Thyroid gland (tissue), 4 donors: ENCODE results near the gene SYCE3. TPM values are rescaled to one million over a fixed set of nuclear protein-coding genes. Genes with fewer than 3 reads are reported as not detected.

Source experiments
- DNase-seq, 2 donors: peaks; one replicate each; pipeline ENCODE4 v3.0.0-alpha.2; 2019
- H3K27ac ChIP-seq, 3 donors: fragments of 200-600 bp; sonication (generic); 1 replicate in 2 of 3; 2 replicates in 1 of 3; pipeline ENCODE4 v1.5.1; 2016 to 2019; ENCODE audit warnings: mild to moderate bottlenecking in 1 of 3, moderate library complexity in 1 of 3
- H3K27me3 ChIP-seq: fragments of 200-600 bp; sonication (generic); one replicate; pipeline ENCODE4 v1.5.1; 2019
- H3K36me3 ChIP-seq, 2 donors: fragments of 200-600 bp; sonication (generic); one replicate each; pipeline ENCODE4 v1.5.1; 2016 to 2019
- H3K4me1 ChIP-seq, 2 donors: fragments of 200-600 bp; sonication (generic); one replicate each; pipeline ENCODE4 v1.5.1; 2017 to 2019
- H3K4me3 ChIP-seq, 3 donors: fragments of 200-600 bp; sonication (generic); replicated peaks in 1 of 3; 1 replicate in 2 of 3; 2 replicates in 1 of 3; pipeline ENCODE4 v1.5.1; 2016; ENCODE audit warnings: mild to moderate bottlenecking in 1 of 3
- H3K9me3 ChIP-seq: fragments of 200-600 bp; sonication (generic); one replicate; pipeline ENCODE4 v1.5.1; 2017
- POLR2A ChIP-seq, 2 donors: fragments of 450-650 bp; IDR thresholded peaks; one replicate each; pipeline ENCODE4 v1.6.1; 2017; ENCODE audit warnings: antibody characterized with exemption in 2 of 2, mild to moderate bottlenecking in 2 of 2, moderate library complexity in 1 of 2
- WGBS, 2 donors: methylation state at CpG; one replicate each; pipeline ENCODE4 v1.1.5; 2017; 5-methylcytosine and 5-hydroxymethylcytosine counted together
- intact Hi-C: fragments of 100-400 bp; cut with DNase I; formaldehyde crosslinking; loops from one replicate; pipeline ENCODE4 v1.15.1; 2023
- total RNA-seq, 4 donors: library from RNA; depleted of rRNA; stranded (reverse); fragments of >200 nt; gene quantifications; one replicate each; pipeline ENCODE4 v1.2.3, GENCODE V29; 2016
- TF ChIP-seq, protein P1 (sequence below), 6 experiments: fragments of 200-600 bp in 3 of 6; fragments of 450-650 bp in 3 of 6; sonication (generic) in 3 of 6; IDR thresholded peaks; one replicate each; pipeline ENCODE4 v1.5.1; 2016 to 2019; ENCODE audit warnings: antibody characterized with exemption in 6 of 6, mild to moderate bottlenecking in 2 of 6, inconsistent platforms in 1 of 6, moderate library complexity in 1 of 6

Gene SYCE3
- total RNA-seq, 4 donors from 2014 or later: 3.5 to 6.0 (median 4.3) TPM; not detected in 1

DNA sequence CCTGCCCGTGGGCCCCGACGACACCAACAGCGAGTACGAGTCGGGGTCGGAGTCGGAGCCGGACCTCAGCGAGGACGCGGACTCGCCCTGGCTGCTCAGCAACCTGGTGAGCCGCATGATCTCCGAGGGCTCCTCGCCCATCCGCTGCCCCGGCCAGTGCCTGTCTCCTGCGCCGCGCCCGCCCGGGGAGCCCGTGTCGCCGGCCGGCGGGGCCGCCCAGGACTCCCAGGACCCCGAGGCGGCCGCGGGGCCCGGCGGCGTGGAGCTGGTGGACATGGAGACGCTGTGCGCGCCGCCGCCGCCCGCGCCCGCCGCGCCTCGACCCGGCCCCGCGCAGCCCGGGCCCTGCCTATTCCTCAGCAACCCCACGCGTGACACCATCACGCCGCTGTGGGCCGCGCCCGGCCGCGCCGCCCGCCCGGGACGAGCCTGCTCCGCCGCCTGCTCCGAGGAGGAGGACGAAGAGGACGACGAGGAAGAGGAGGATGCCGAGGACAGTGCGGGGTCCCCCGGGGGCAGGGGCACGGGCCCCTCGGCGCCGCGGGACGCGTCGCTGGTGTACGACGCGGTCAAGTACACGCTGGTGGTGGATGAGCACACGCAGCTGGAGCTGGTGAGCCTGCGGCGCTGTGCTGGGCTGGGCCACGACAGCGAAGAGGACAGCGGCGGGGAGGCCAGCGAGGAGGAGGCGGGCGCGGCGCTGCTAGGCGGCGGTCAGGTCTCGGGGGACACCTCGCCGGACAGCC lies 41.7 kb upstream of the SYCE3 start:
- no peak for DNase-seq
- WGBS, 2 donors: 71 to 80% methylated on average over 25 to 43 of the region's 103 CpGs
- H3K27ac ChIP-seq: no peak overlapping the region
- H3K4me3 ChIP-seq: no peak overlapping the region
- H3K36me3 ChIP-seq: no peaks in the 10 kb centered on the region
- intact Hi-C loops: loop anchor here (10.0 kb wide), 1 partner anchor 350 kb away; the partner anchor contains the start of gene HDAC10
- H3K27me3 ChIP-seq: peaks cover 4% of the 10 kb centered on the region
- no peak for TF ChIP-seq POLR2A (IDR thresholded peaks at IDR 0.05)
- TF ChIP-seq, protein P1, sequence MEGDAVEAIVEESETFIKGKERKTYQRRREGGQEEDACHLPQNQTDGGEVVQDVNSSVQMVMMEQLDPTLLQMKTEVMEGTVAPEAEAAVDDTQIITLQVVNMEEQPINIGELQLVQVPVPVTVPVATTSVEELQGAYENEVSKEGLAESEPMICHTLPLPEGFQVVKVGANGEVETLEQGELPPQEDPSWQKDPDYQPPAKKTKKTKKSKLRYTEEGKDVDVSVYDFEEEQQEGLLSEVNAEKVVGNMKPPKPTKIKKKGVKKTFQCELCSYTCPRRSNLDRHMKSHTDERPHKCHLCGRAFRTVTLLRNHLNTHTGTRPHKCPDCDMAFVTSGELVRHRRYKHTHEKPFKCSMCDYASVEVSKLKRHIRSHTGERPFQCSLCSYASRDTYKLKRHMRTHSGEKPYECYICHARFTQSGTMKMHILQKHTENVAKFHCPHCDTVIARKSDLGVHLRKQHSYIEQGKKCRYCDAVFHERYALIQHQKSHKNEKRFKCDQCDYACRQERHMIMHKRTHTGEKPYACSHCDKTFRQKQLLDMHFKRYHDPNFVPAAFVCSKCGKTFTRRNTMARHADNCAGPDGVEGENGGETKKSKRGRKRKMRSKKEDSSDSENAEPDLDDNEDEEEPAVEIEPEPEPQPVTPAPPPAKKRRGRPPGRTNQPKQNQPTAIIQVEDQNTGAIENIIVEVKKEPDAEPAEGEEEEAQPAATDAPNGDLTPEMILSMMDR (IDR thresholded peaks at IDR 0.05): no peak
- peaks cover 0 to 10% of the 10 kb centered on the region in 2 donors for H3K4me1 ChIP-seq
- no peaks in the 10 kb centered on the region for H3K9me3 ChIP-seq

DNA sequence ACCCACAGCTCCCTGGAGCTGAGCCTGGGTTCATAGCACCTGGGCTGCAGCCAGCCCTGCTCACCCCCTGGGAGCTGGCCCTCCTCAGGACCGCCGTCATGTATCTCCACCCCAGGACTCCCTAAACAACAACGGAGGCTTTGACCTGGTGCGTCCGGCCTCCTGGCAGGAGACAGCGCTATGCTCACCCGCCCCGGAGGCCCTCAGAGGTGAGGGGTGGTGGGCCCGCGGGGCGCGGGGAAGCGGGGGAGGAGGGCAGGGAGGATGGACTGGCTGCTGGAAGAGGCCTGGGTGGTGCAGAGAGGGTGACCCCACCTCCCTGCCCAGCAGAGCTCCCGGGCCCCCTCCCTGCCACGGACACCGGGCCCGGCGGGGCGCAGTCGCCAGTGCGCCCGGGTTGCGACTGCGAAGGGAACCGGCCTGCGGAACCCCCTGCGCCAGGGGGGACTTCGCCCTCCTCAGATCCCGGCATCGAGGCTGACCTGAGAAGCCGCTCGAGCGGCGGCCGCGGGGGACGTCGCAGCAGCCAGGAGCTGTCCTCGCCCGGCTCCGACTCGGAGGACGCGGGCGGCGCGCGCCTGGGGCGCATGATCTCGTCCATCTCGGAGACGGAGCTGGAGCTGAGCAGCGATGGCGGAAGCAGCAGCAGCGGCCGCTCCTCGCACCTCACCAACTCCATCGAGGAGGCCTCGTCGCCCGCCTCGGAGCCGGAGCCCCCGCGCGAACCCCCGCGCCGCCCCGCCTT lies 41.0 kb upstream of the SYCE3 start:
- Histone ChIP-seq H3K4me3 (no peak overlapping the region), H3K4me1 (peaks cover 0 to 10% of the 10 kb centered on the region in 2 donors), H3K27ac (no peak overlapping the region), H3K9me3 (no peaks in the 10 kb centered on the region), H3K27me3 (peaks cover 4% of the 10 kb centered on the region), H3K36me3 (no peaks in the 10 kb centered on the region)
- WGBS, 2 donors: 20 to 39% methylated on average over 14 to 24 of the region's 70 CpGs
- TF ChIP-seq, protein P1 (IDR thresholded peaks at IDR 0.05): no peak
- no peak for TF ChIP-seq POLR2A (IDR thresholded peaks at IDR 0.05)
- intact Hi-C loops: loop anchor here (10.0 kb wide), 1 partner anchor 349 kb away; the partner anchor contains the start of gene HDAC10
- DNase-seq: no peak

GRCh38 chr22:50602338-50602700 lies 39.6 kb upstream of the SYCE3 start:
- Histone ChIP-seq H3K27me3 (peaks cover 4% of the 10 kb centered on the region), H3K36me3 (no peaks in the 10 kb centered on the region), H3K27ac (no peak overlapping the region), H3K4me3 (no peak overlapping the region), H3K4me1 (peaks cover 0 to 10% of the 10 kb centered on the region in 2 donors), H3K9me3 (no peaks in the 10 kb centered on the region)
- WGBS, 2 donors: 27 to 33% methylated on average over 2 of the region's 2 CpGs
- intact Hi-C loops: loop anchor here (10.0 kb wide), 1 partner anchor 348 kb away; the partner anchor contains the start of gene HDAC10
- no peak for DNase-seq
- no peak for TF ChIP-seq POLR2A (IDR thresholded peaks at IDR 0.05)
- TF ChIP-seq, protein P1 (IDR thresholded peaks at IDR 0.05): no peak

DNA sequence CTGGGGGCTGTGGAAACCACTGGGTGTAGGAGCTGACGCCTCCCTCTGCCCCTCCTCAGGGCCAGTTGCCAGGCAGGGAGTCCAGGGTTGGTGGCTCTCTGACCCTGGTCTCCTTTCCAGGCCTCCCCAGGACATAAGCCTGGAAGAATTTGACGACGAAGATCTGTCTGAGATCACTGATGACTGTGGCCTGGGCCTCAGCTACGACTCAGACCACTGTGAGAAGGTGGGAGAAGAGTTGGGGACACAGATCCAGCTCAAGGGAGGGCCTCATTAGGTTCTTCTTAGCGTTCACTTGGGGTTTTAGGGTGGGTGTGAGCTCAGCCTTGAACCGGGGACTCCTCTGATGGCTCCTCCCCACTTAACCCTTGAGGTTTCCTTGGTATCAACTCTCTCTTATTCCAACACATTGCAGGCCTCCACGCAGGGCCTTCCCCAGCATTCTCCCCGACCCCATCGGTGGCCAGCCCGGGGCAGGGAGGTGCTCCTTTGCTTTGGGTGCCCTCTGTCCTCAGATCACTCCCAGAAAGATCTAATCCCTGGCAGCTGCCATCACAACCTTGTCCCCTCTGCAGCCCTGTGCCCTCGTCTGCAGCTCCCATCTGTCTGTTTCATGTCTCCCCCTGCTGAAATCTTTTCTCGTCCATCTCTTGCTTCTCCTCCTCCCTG lies 39.1 kb upstream of the SYCE3 start:
- H3K36me3 ChIP-seq: no peaks in the 10 kb centered on the region
- H3K27ac ChIP-seq: no peak overlapping the region
- no peak overlapping the region for H3K4me3 ChIP-seq
- no peaks in the 10 kb centered on the region for H3K9me3 ChIP-seq
- intact Hi-C loops: loop anchor here (10.0 kb wide), 1 partner anchor 347 kb away; the partner anchor contains the start of gene HDAC10
- TF ChIP-seq POLR2A (IDR thresholded peaks at IDR 0.05): no peak
- TF ChIP-seq, protein P1 (IDR thresholded peaks at IDR 0.05): no peak
- DNase-seq: no peak
- H3K27me3 ChIP-seq: peaks cover 4% of the 10 kb centered on the region
- WGBS, 2 donors: 70 to 77% methylated on average over 8 to 12 of the region's 12 CpGs
- H3K4me1 ChIP-seq: peaks cover 0 to 10% of the 10 kb centered on the region in 2 donors
